GM19395 (cell line): ENCODE data around the gene ABLIM3.

ENCODE experiments used
- ATAC-seq: cut with Tn5 transposase; IDR thresholded peaks from one replicate; pipeline ENCODE4 v1.9.1; 2021; ENCODE audit warnings: mild to moderate bottlenecking, moderate library complexity; ENCODE audit not compliant: unreplicated experiment

ABLIM3 gene

DNA sequence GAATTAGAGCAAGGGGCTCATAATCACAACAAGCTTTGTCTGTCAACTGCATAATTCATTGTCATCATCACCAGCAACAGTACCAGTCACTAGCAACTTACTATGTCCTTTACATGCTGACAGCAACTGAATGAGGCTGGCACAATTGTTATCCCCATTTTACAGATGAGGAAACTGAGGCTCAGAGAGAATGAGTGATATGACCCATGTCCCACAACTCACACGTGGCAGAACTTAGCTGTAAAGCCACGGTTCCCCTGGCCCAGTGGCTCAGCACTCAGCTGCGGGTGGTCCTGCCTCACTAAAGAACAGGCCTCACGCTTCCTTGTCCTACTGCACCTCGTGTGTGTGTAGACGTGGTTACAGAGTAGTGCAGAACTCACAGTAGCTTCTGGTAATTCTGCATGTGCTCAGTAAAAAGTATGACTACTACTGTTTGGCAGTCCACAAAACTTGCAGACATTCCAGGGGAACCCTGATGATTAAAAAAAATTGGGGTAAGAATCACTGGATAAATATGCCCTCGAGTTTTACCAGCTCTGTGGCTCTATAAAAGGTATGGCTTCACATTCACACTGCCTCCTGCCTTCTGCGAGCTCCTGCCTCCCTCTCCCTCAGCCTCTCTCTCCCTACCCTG is 160.6 kb downstream of the ABLIM3 start:
- ATAC-seq = no peak

GRCh38 chr5:149302641-149303040 is 161.3 kb downstream of the ABLIM3 start:
- no peak for ATAC-seq

GRCh38 chr5:149303210-149303609 is 161.9 kb downstream of the ABLIM3 start:
- no peak for ATAC-seq

GRCh38 chr5:149304195-149305078 is 163.1 kb downstream of the ABLIM3 start:
- ATAC-seq = no peak

DNA sequence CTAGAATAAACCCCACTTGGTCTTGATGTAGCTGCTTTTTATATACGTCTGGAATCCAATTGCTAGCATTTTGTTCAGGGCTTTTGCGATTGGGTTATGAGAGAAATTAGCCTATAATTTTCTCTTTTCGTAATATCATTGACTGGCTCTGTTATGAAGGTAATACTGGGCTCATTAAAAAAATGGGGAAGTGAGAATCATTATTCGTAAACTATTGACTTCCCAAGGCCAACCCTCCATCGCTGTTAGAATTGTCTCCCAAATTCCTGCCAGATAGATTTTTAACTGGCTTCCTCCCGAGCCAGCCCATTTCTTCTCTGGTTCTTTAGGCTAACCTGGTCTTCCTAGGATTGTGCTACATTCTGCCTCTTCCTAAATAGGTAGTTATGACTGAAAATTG is 168.1 kb downstream of the ABLIM3 start:
- ATAC-seq = no peak
